IPS-18a (cell line): Measurements from ENCODE around the gene SLC29A3.

Experiments
- H3K27ac ChIP-seq: one replicate; pipeline ENCODE4 v1.5.1; 2013; ENCODE audit warnings: low read length
- H3K27me3 ChIP-seq: one replicate; pipeline ENCODE4 v1.6.1; 2013; ENCODE audit warnings: mild to moderate bottlenecking, low read length; ENCODE audit not compliant: control insufficient read depth, insufficient read depth
- H3K36me3 ChIP-seq: one replicate; pipeline ENCODE4 v1.6.1; 2013; ENCODE audit warnings: low read depth, low read length; ENCODE audit not compliant: control insufficient read depth
- H3K4me1 ChIP-seq: one replicate; pipeline ENCODE4 v1.6.1; 2013; ENCODE audit warnings: low read depth, low read length; ENCODE audit not compliant: control insufficient read depth
- H3K4me3 ChIP-seq: one replicate; pipeline ENCODE4 v1.5.1; 2013; ENCODE audit warnings: low read length
- H3K9ac ChIP-seq: one replicate; pipeline ENCODE4 v1.6.1; 2013; ENCODE audit warnings: mild to moderate bottlenecking, low read length, moderate library complexity
- H3K9me3 ChIP-seq: one replicate; pipeline ENCODE4 v1.6.1; 2013; ENCODE audit warnings: low read depth, low read length; ENCODE audit not compliant: control insufficient read depth

SLC29A3 gene

DNA sequence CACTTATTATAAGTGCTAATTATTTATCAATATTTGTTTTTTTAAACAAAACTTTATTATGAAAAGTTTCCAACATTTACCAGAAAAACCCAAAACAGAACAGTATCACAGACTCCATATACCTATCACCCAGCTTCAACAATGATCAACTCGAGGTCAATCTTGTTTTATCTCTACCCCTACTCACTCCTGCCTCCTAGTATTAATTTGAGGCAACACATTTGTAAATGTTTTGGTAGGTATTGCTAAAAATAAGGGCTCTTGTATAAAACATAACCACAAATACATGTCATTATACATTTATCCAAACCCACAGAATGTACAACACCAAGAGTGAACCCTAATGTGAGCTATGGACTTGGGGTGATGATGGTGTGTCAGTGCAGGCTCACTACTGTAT is 61.8 kb downstream of the SLC29A3 start:
- no peak overlapping the region for H3K27ac ChIP-seq
- no peak overlapping the region for H3K4me3 ChIP-seq
- H3K9ac ChIP-seq = no peak overlapping the region
- H3K27me3 ChIP-seq = no peaks in the 10 kb centered on the region
- H3K4me1 ChIP-seq = no peaks in the 10 kb centered on the region
- H3K9me3 ChIP-seq = no peaks in the 10 kb centered on the region
- no peaks in the 10 kb centered on the region for H3K36me3 ChIP-seq

DNA sequence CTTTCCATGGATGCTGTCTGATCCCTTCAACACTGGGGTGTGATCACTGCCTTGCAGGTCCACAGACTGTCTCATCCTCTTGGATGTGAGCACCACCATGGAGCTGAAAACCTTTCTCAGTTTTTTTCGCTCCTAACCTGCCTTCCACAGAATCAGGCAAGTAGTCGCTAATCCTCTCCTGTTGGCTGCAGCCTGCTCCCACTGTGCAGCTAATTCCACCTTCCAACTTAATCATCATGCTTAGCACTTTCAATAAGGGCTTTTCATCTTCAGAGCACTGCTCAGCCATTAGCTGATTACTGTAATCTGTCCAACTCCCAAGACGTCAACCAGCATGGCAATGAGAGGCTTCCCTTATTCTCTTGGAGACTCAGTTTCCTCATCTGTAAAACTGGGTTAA is 62.6 kb downstream of the SLC29A3 start:
- no peaks in the 10 kb centered on the region for H3K36me3 ChIP-seq
- H3K9me3 ChIP-seq = no peaks in the 10 kb centered on the region
- H3K27ac ChIP-seq = no peak overlapping the region
- H3K4me1 ChIP-seq = no peaks in the 10 kb centered on the region
- no peaks in the 10 kb centered on the region for H3K27me3 ChIP-seq
- no peak overlapping the region for H3K9ac ChIP-seq
- H3K4me3 ChIP-seq = no peak overlapping the region

DNA sequence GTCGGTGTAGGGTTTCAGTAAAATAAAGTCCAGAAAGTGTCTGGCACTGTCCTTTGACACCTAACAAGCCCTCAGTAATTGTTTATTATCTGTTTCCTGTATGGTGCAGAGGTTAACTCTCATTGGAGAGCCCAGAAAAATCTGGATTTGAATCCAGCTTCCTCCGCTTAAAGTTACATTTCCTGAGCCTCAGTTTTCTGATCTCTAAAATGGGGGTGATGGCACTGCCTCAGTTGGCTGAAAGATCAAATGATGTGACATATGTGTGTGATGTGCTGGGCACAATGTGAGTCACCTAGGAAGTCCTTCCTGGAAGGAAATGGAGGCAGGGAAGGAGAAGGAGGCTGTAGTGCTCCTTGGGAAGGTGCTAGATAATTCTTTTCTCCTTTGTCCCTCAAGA is 63.0 kb downstream of the SLC29A3 start:
- H3K36me3 ChIP-seq = no peaks in the 10 kb centered on the region
- no peaks in the 10 kb centered on the region for H3K4me1 ChIP-seq
- no peak overlapping the region for H3K4me3 ChIP-seq
- no peak overlapping the region for H3K27ac ChIP-seq
- no peaks in the 10 kb centered on the region for H3K9me3 ChIP-seq
- no peaks in the 10 kb centered on the region for H3K27me3 ChIP-seq
- no peak overlapping the region for H3K9ac ChIP-seq

DNA sequence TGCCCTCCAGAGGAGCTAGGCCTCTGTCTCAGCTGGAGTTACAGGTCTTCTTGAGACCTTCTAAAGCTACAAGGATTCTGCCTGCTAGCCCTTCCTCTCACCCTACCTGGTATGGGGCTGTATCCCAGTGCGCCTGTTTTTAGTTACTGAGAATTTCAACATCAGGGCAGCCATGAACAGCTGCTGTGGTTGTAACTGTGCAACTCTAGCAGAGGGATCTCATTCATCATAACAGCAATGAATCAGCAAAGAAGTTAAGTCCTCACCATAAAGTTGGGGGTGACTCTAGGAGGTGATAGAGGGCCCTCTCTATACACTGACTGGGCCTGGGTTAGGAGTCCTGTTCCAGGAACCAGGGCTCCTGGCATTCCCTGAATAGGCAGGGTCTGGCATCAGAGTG is 63.7 kb downstream of the SLC29A3 start:
- no peak overlapping the region for H3K9ac ChIP-seq
- no peaks in the 10 kb centered on the region for H3K27me3 ChIP-seq
- H3K4me3 ChIP-seq = no peak overlapping the region
- no peak overlapping the region for H3K27ac ChIP-seq
- no peaks in the 10 kb centered on the region for H3K36me3 ChIP-seq
- H3K9me3 ChIP-seq = no peaks in the 10 kb centered on the region
- no peaks in the 10 kb centered on the region for H3K4me1 ChIP-seq

DNA sequence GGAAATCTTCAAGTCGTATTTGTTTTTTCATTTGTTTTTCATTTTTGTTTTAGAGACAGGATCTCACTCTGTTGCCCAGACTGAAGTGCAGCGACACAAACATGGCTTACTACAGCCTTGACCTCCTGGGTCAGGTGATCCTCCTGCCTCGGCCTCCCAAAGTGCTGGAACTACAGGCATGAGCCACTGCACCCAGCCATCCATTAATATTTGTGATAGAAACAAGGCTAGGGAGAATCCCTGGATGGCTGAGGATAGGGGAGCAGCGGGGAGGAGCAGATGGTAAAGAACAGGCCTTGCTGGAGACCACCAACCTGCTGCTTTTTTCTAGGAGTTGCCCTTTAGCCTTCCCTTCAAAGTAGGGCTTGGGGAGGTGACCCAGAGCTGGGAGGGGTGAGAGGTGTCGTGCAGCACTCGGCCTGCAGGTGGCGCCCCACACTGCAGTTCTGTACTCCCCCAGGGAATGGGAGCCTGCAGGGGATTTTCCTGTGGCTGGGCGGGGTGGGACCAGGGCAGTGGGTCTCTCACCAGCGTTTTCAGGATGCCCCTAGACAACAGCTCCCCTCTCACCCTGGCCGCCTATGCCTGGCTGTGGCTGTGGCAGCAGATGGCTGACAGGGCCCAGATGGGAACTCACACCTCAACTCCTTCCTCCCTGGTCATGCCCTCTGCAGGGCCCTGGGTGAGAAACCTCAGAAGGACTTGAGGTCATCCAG is 65.1 kb downstream of the SLC29A3 start:
- Histone ChIP-seq H3K4me3 (no peak overlapping the region), H3K27ac (no peak overlapping the region), H3K9ac (no peak overlapping the region), H3K4me1 (no peaks in the 10 kb centered on the region), H3K9me3 (no peaks in the 10 kb centered on the region), H3K27me3 (no peaks in the 10 kb centered on the region), H3K36me3 (no peaks in the 10 kb centered on the region)

DNA sequence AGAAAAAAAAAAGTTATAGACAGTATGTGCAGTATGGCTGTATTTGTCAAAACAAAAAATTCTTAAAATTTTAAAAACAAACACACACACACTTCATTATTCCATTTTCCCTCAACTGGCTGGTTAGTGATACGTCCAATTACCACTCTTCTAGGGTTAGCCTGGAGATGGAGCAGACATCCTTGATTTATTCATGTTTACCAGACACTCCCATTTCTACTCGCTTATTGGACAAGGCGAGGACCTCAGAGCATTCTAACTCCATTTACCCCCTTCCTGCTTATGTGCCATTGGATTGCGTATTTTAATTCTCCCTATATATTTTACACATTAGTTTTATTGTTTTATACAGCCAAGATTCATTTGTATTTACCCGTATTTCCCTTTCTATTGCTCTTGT is 69.1 kb downstream of the SLC29A3 start:
- no peak overlapping the region for H3K27ac ChIP-seq
- no peaks in the 10 kb centered on the region for H3K27me3 ChIP-seq
- H3K9ac ChIP-seq = no peak overlapping the region
- H3K4me1 ChIP-seq = no peaks in the 10 kb centered on the region
- H3K9me3 ChIP-seq = no peaks in the 10 kb centered on the region
- H3K4me3 ChIP-seq = no peak overlapping the region
- no peaks in the 10 kb centered on the region for H3K36me3 ChIP-seq

DNA sequence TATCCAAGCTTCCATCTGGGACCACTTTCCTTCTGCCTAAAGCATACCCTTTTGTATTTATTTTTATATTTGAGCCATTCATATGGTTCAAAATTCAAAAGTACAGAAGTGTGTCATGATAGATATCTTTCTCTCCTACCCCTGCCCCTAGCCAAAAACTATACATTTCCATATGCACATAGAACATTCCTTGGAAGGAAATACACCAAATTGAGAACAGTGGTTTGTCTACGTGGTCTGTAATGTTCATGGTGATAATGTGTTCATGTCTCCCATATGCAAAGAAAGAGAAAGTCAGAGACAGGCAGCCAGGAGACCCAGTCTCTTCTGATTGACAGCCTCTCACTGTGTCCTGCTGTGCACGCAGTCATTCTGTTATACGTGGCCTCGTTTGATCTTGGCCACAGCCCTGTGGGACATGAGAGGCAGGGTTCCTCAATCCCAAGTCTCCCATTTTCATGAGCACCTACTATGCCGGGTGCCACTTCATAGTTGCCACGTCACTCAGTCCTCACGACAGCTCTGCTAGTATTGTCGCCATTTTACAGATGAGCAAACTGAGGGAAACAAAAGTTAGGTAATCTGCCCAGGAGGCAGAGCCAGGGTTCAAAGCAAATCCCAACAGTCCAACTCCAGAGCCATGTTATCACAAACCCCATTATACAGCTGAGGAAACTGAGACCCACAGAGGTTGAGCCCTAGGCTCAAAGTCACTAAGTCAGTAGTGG is 69.7 kb downstream of the SLC29A3 start:
- Histone ChIP-seq H3K9me3 (no peaks in the 10 kb centered on the region), H3K4me3 (no peak overlapping the region), H3K36me3 (no peaks in the 10 kb centered on the region), H3K27me3 (no peaks in the 10 kb centered on the region), H3K4me1 (no peaks in the 10 kb centered on the region), H3K9ac (no peak overlapping the region), H3K27ac (no peak overlapping the region)

DNA sequence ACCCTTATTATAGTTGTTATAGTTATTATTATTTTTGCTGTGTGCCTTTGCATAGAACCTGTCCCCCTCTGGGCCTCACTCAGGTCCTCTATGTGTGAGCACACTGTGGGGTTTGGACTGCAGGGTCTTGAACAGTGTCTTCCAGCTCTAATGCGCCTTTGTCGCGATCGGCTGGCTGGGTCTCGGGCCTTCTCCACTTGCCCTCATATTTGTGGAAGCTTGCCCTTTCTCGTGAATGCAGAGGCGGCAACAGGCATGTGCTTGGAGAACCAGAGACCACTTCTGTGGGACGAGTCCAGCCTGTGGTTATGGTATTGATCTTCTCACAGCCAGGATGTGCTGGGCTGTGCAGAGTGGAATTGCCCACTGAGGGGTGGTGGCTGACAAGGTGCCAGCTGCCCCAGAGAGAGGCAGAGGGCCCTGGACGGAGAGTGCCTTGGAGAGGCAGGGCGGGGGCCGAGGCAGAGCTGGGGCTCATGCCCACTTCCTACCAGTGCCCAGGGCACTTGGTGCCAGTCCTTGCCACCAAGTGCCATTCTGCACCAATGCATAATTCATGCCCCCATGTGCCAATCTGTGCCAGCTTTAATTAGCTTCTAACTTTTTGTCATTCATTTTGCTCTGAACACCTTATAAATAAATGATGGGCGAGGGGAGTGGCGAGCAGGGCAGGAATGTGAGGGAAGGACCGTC is 70.9 kb downstream of the SLC29A3 start:
- no peak overlapping the region for H3K9ac ChIP-seq

DNA sequence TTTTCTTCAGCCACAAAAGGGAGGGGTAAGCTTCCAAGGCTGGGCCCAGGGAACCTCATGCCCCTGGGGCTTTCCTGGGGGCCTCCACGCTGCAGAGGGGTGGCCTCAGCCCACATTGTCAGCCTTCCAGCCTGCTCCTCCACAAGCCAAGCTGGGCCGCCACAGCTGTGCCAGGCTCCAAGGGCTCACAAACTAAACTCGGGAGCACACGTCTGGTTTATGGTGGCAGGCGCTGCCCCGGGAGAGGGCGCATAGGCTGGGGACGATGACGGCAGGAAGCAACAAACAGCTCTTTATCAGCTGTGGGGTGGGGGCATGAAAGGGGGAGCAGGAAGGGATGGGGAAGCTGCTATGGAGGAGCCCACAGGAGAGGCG is 71.4 kb downstream of the SLC29A3 start:
- H3K4me3 ChIP-seq = no peak overlapping the region
- H3K9me3 ChIP-seq = no peaks in the 10 kb centered on the region
- no peaks in the 10 kb centered on the region for H3K4me1 ChIP-seq
- H3K36me3 ChIP-seq = no peaks in the 10 kb centered on the region
- H3K27ac ChIP-seq = no peak overlapping the region
- H3K27me3 ChIP-seq = peaks cover 6% of the 10 kb centered on the region
- H3K9ac ChIP-seq = no peak overlapping the region

More for the DNA sequence above, 70.9 kb downstream of the SLC29A3 start:
- H3K27ac ChIP-seq = no peak overlapping the region
- H3K4me3 ChIP-seq = no peak overlapping the region
- peaks cover under 1% of the 10 kb centered on the region for H3K27me3 ChIP-seq
- H3K9me3 ChIP-seq = no peaks in the 10 kb centered on the region
- no peaks in the 10 kb centered on the region for H3K4me1 ChIP-seq
- no peaks in the 10 kb centered on the region for H3K36me3 ChIP-seq

DNA sequence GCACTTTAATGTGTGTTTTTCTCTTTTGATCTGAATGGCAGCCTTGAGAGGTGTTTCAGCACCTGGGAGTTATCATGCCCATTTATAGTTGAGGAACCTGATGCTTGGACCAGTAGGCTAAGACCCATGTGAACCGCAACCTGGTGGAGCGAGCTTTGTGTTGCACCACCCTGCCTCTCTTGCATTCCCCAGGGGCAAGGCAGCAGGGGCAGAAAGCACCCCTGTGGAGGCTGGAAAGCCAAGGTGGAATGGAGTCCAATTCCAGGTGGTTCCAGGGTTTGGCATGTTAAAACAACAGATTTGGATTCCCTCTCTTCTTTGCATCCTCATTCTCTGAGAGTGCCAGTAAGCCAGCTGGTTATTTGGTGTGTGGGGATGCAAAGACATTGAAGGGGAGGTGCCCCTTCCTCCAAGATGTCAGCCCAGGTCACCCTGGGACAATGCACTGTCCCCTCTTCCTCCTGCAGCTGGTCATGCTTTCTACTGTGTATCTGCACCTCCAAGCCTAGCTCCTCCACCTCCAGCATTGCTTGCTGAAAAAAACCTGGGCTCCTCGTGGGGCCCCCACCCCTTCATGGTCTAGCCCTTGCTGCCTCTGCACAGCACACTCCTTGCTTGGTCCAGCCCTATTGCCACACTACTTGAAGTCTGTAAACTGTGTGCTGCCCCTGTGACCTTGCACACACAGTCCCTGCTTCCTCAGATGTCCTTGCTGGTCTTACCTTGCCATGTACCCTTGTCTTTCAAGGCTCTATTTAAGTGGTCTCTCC is 72.0 kb downstream of the SLC29A3 start:
- H3K27ac ChIP-seq = no peak overlapping the region
- no peak overlapping the region for H3K9ac ChIP-seq
- H3K4me1 ChIP-seq = no peaks in the 10 kb centered on the region
- H3K4me3 ChIP-seq = no peak overlapping the region
- peaks cover 12% of the 10 kb centered on the region for H3K27me3 ChIP-seq
- no peaks in the 10 kb centered on the region for H3K9me3 ChIP-seq
- H3K36me3 ChIP-seq = no peaks in the 10 kb centered on the region

DNA sequence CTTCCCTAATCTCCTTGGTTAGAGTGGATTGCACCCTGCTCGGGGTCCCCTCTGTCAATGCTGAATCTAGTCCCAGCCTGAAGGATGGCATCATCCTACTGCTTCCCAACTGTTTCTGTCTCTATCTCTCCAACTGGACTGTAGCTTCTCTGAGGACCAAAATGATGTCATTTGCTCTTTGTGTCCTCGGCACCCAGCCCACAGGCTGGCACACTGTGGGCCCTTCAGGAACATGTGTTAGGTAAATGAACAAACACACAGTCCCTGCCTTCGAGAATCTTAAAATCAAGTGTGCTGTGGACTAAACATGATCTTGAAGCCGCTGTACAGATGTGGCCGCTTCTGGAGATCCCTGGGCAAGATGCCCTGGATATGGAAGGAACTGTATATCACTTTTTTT is 72.6 kb downstream of the SLC29A3 start:
- Histone ChIP-seq H3K4me3 (no peak overlapping the region), H3K9ac (no peak overlapping the region), H3K27ac (no peak overlapping the region), H3K4me1 (no peaks in the 10 kb centered on the region), H3K27me3 (peaks cover 12% of the 10 kb centered on the region), H3K9me3 (no peaks in the 10 kb centered on the region), H3K36me3 (no peaks in the 10 kb centered on the region)
